Adrenal gland (tissue), 12 donors: ENCODE data around the gene SUMF2. TPM values are rescaled to one million over a fixed set of nuclear protein-coding genes. Genes with fewer than 3 reads are reported as not detected.
"Not testable (repeated sequence)": the region's sequence is repeated elsewhere in the genome, so short reads cannot be mapped to it uniquely, and the experiment has no call there.

Experiments used
- DNase-seq, 7 donors: peaks; one replicate each; pipeline ENCODE4 v3.0.0-alpha.2; 2019 to 2020
- H3K27ac ChIP-seq, 5 donors: fragments of 200-600 bp; sonication (generic) in 4 of 5; 1 replicate in 3 of 5; 2 replicates in 2 of 5; pipeline versions ENCODE4 v1.5.1 to v1.8.0; 2016 to 2020; ENCODE audit warnings: mild to moderate bottlenecking in 1 of 5
- H3K27me3 ChIP-seq: fragments of 200-600 bp; 2 replicates; pipeline ENCODE4 v1.8.0; 2021
- H3K36me3 ChIP-seq, 2 donors: fragments of 200-600 bp; replicated peaks in 1 of 2; 1 replicate in 1 of 2; 2 replicates in 1 of 2; pipeline versions ENCODE4 v1.5.1 to v1.8.0; 2018 to 2022
- H3K4me1 ChIP-seq, 2 donors: fragments of 200-600 bp; replicated peaks in 1 of 2; 1 replicate in 1 of 2; 2 replicates in 1 of 2; pipeline versions ENCODE4 v1.5.1 to v1.8.0; 2018 to 2021
- H3K4me3 ChIP-seq, 4 donors: fragments of 200-600 bp; sonication (generic) in 3 of 4; one replicate each; pipeline ENCODE4 v1.5.1; 2016 to 2018
- H3K9me3 ChIP-seq, 3 donors: fragments of 200-600 bp; sonication (generic) in 1 of 3; replicated peaks in 1 of 3; 1 replicate in 2 of 3; 2 replicates in 1 of 3; pipeline versions ENCODE4 v1.5.1 to v1.8.0; 2016 to 2021
- POLR2A ChIP-seq, 2 donors: fragments of 450-650 bp; IDR thresholded peaks; one replicate each; pipeline ENCODE4 v1.6.1; 2017; ENCODE audit warnings: antibody characterized with exemption in 2 of 2, mild to moderate bottlenecking in 2 of 2, moderate library complexity in 1 of 2
- WGBS, 4 donors: extraction: QIAGEN DNeasy Blood & Tissue Kit in 2 of 4; methylation state at CpG; one replicate each; pipeline versions ENCODE4 v1.1.5 to v1.1.7; 2013 to 2017; 5-methylcytosine and 5-hydroxymethylcytosine counted together
- intact Hi-C, 2 donors: fragments of 100-400 bp; cut with DNase I; formaldehyde crosslinking; loops; one replicate each; pipeline versions ENCODE4 v1.14.1 to v1.15.0; 2022 to 2023
- polyA plus RNA-seq, 3 donors: library from polyadenylated mRNA; stranded (reverse); fragments of 200-250 nt in 2 of 3; fragments of 350-450 nt in 1 of 3; fragmentation: Illumina TruSeq in 1 of 3; extraction: RNeasy Lipid Tissue Mini Kit (QIAGEN cat#74804) in 1 of 3; gene quantifications; one replicate each; pipeline ENCODE4 v1.2.3, GENCODE V29; 2013 to 2014
- total RNA-seq, 9 donors: library from RNA; depleted of rRNA in 4 of 9; stranded (reverse); fragments of >200 nt in 4 of 9; fragments of 120-200 nt in 1 of 9; fragmentation: NEBNext Ultra II Directional in 1 of 9; extraction: Animal tissue kit (Norgen Biotek cat#: 25700) in 1 of 9; gene quantifications; one replicate each; pipeline versions ENCODE4 v1.1.0 to v1.2.4, GENCODE V29; 2013 to 2023
- TF ChIP-seq, protein P1 (sequence below), 6 experiments: fragments of 450-650 bp in 4 of 6; fragments of 200-600 bp in 2 of 6; sonication (generic) in 1 of 6; IDR thresholded peaks; 1 replicate in 5 of 6; 2 replicates in 1 of 6; pipeline versions ENCODE4 v1.5.1 to v1.8.0; 2016 to 2021; ENCODE audit warnings: antibody characterized with exemption in 6 of 6, mild to moderate bottlenecking in 2 of 6, moderate library complexity in 1 of 6
- donor health status: healthy with polysubstance abuse.
- donor health status: Bipolar disorder and iron deficiency.
- donor health status: DM: yes; HTN: yes; CAD: no.
- donor health status: DM: no; HTN: no; CAD: no.
- donor health status: DM: no; HTN: no; CAD: no.
- donor health status: DM: yes; HTN: yes; CAD: no.

Gene SUMF2
- total and polyA plus RNA-seq, 12 donors: 75.6 to 230 (median 169) TPM

DNA sequence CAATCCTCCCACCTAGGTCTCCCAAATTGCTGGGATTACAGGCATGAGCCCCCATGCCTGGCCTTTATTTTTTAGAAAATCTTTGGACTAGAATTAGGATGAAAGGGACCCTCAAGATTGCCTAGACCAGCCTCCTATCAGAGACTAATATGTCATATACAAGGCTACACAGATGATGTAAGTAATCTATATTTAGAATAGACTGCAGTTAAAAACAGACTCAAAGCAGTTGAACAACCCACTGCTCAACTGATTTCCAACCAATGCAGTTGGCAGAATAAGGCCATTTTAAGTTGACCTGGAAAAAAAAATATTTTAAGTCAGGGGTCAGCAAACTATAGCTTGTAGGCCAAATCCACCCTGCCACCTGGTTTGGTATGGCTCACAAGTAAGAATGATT lies 40.6 kb upstream of the SUMF2 start:
- Histone ChIP-seq H3K36me3 (peaks cover 0 to 14% of the 10 kb centered on the region in 2 donors), H3K9me3 (no peaks in the 10 kb centered on the region), H3K4me1 (no peaks in the 10 kb centered on the region), H3K4me3 (no peak overlapping the region), H3K27ac (no peak overlapping the region), H3K27me3 (no peaks in the 10 kb centered on the region)
- no peak for DNase-seq
- intact Hi-C loops: no loop called here
- TF ChIP-seq POLR2A (IDR thresholded peaks at IDR 0.05): no peak
- TF ChIP-seq, protein P1, sequence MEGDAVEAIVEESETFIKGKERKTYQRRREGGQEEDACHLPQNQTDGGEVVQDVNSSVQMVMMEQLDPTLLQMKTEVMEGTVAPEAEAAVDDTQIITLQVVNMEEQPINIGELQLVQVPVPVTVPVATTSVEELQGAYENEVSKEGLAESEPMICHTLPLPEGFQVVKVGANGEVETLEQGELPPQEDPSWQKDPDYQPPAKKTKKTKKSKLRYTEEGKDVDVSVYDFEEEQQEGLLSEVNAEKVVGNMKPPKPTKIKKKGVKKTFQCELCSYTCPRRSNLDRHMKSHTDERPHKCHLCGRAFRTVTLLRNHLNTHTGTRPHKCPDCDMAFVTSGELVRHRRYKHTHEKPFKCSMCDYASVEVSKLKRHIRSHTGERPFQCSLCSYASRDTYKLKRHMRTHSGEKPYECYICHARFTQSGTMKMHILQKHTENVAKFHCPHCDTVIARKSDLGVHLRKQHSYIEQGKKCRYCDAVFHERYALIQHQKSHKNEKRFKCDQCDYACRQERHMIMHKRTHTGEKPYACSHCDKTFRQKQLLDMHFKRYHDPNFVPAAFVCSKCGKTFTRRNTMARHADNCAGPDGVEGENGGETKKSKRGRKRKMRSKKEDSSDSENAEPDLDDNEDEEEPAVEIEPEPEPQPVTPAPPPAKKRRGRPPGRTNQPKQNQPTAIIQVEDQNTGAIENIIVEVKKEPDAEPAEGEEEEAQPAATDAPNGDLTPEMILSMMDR (IDR thresholded peaks at IDR 0.05): no peak

DNA sequence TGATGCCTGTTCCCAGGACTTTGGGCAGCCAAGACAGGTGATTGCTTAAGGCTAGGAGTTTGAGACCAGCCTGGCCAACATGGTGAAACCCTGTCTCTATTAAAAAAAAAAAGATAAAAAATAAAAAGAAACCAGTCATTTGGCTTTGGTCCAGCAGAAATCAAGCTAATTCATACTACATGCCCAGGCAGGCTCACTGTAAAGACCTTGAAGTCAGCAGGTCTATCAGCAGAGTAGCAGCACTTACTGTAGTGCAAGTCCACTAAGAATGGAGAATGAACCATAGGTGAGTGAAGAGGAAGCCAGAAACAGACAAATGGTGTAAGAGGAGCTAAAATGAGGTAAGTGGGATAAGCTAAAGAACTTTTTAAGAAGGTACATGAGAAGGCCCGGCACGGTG lies 37.5 kb upstream of the SUMF2 start:
- Histone ChIP-seq H3K27ac (no peak overlapping the region), H3K4me1 (no peaks in the 10 kb centered on the region), H3K9me3 (no peaks in the 10 kb centered on the region), H3K36me3 (peaks cover 0 to 6% of the 10 kb centered on the region in 2 donors), H3K27me3 (no peaks in the 10 kb centered on the region), H3K4me3 (no peak overlapping the region)
- TF ChIP-seq, protein P1 (IDR thresholded peaks at IDR 0.05): no peak
- no peak for TF ChIP-seq POLR2A (IDR thresholded peaks at IDR 0.05)
- intact Hi-C loops: no loop called here
- 21 to 98% (median 86%) methylated on average over 2 of the region's 2 CpGs for WGBS, 4 donors
- peak in 4 of 7 donors; percentile 21 to 47 (median 27) for DNase-seq

DNA sequence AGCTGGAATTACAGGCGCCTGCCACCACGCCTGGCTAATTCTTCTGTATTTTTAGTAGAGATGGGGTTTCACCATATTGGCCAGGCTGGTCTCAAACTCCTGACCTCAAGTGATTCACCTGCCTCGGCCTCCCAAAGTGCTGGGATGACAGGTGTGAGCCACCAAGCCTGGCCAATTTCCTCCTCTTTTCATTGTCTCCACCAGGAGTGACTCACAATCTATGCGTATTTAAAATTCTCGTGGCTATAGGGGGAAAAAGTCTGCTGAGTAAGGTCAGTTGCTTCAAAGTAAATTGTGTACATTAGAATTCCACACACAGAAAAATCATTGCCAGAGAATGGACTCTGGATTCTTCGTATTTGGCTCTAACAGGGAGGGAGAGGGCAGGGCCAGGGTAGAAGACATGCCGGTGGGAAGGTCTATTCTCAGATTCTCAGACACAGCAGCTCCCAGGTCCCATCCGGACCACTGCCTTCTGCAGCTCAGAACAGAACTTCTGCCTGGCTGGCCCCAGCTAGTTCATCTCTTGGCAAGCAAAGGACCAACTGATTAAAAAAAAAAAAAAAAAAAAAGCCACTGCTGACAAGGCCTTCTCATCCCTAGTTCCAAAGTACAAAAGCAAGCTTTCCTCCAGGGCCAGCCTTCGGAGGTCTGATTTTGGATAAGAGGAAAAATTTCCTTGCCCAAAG lies 35.0 kb upstream of the SUMF2 start:
- 90 to 96% (median 92%) methylated on average over 9 of the region's 9 CpGs for WGBS, 4 donors

DNA sequence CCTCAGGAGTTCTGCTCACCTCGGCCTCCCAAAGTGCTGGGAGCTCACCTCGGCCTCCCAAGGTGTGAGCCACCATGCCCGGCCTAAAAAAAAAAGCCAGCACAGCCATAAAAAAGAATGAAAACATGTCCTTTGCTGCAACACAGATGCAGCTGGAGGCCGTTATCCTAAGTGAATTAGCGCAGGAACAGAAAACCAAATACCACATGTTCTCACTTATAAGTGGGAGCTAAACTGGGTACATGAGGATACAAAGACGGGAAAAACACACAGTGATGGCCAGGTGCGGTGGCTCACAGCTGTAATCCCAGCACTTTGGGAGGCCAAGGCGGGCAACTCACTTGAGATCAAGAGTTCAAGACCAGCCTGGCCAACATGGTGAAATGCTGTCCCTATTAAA lies 33.7 kb upstream of the SUMF2 start:
- H3K27me3 ChIP-seq: no peaks in the 10 kb centered on the region
- H3K4me1 ChIP-seq: peaks cover 0 to 4% of the 10 kb centered on the region in 2 donors
- intact Hi-C loops: no loop called here
- DNase-seq: no peak
- TF ChIP-seq POLR2A (IDR thresholded peaks at IDR 0.05): no peak
- TF ChIP-seq, protein P1 (IDR thresholded peaks at IDR 0.05): no peak
- no peak overlapping the region for H3K27ac ChIP-seq
- WGBS, 4 donors: 91 to 99% (median 94%) methylated on average over 8 of the region's 8 CpGs
- no peaks in the 10 kb centered on the region for H3K9me3 ChIP-seq
- no peak overlapping the region for H3K4me3 ChIP-seq
- H3K36me3 ChIP-seq: no peaks in the 10 kb centered on the region

More for the DNA sequence above, 35.0 kb upstream of the SUMF2 start:
- Histone ChIP-seq H3K9me3 (no peaks in the 10 kb centered on the region), H3K27ac (no peak overlapping the region), H3K27me3 (no peaks in the 10 kb centered on the region), H3K36me3 (no peaks in the 10 kb centered on the region), H3K4me3 (no peak overlapping the region), H3K4me1 (peaks cover 0 to 4% of the 10 kb centered on the region in 2 donors)
- intact Hi-C loops: no loop called here
- DNase-seq: no peak
- TF ChIP-seq, protein P1 (IDR thresholded peaks at IDR 0.05): no peak
- no peak for TF ChIP-seq POLR2A (IDR thresholded peaks at IDR 0.05)

DNA sequence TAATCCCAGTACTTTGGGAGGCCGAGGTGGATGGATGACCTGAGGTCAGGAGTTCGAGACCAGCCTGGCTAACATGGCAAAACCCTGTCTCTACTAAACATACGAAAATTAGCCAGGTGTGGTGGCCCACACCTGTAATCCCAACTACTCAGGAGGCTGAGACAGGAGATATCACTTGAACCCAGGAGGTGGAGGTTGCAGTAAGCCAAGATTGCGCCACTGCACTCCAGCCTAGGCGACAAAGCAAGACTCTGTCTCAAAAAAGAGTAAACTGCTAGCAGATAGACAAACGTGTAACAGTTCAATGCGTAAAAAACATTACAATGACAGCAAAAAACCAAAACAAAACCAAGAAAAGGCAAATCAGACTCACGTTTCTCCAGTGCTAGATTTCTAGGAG lies 32.5 kb upstream of the SUMF2 start:
- H3K27me3 ChIP-seq, H3K4me1 ChIP-seq, H3K36me3 ChIP-seq, H3K4me3 ChIP-seq, H3K9me3 ChIP-seq, DNase-seq, H3K27ac ChIP-seq, intact Hi-C loops: not testable (repeated sequence)
- 80 to 92% (median 81%) methylated on average over 8 of the region's 8 CpGs for WGBS, 4 donors

DNA sequence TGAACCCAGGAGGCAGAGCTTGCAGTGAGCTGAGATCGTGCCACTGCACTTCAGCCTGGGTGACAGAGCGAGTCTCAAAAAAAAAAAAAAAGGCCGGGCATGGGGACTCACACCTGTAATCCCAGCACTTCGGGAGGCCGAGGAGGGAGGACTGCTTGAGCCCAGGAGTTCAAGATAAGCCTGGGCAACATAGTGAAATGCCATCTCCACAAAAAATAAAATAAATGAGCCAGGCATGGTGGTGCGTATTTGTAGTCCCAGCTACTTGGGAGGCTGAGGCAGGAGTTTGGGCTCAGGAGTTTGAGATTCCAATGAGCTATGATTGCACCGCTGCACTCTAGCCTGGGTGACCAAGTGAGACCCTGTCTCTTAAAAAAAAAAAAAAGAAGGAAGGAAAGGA lies 31.5 kb upstream of the SUMF2 start:
- DNase-seq, H3K27ac ChIP-seq, H3K4me1 ChIP-seq, H3K36me3 ChIP-seq, H3K27me3 ChIP-seq, H3K4me3 ChIP-seq, H3K9me3 ChIP-seq, intact Hi-C loops: not testable (repeated sequence)
- WGBS, 4 donors: 91 to 98% (median 97%) methylated on average over 7 of the region's 7 CpGs
